ENCODE results near the gene MAN2B2.
A peak's percentile ranks its signal among the peaks of the same experiment; 100 is the strongest.

Gene MAN2B2

GRCh38 chr4:6540879-6541278, 34.1 kb upstream of the MAN2B2 start:
- DNase-seq (ENCODE audit: insufficient read length, low spot score): no peak
- FAIRE-seq: no peak
- TF ChIP-seq POU2F2 (IDR thresholded peaks at IDR 0.05; ENCODE audit: low read depth, low read length): no peak
- TF ChIP-seq SPI1 (IDR thresholded peaks at IDR 0.05; ENCODE audit: low read depth, low read length): no peak
- TF ChIP-seq TAF1 (IDR thresholded peaks at IDR 0.05; ENCODE audit: low read depth, low read length): no peak
- TF ChIP-seq POLR2AphosphoS5 (IDR thresholded peaks at IDR 0.05; ENCODE audit: low read depth, low read length): no peak
- no peak for TF ChIP-seq PAX5 (IDR thresholded peaks at IDR 0.05; ENCODE audit: insufficient read depth, low read length, severe bottlenecking)
- TF ChIP-seq POLR2A (IDR thresholded peaks at IDR 0.05; ENCODE audit: low read depth, low read length): no peak

- TF ChIP-seq TAF1 (IDR thresholded peaks at IDR 0.05; ENCODE audit: low read depth, low read length): no peak
- TF ChIP-seq POLR2A (IDR thresholded peaks at IDR 0.05; ENCODE audit: low read depth, low read length): no peak
- TF ChIP-seq PAX5 (IDR thresholded peaks at IDR 0.05; ENCODE audit: insufficient read depth, low read length, severe bottlenecking): no peak
- TF ChIP-seq POU2F2 (IDR thresholded peaks at IDR 0.05; ENCODE audit: low read depth, low read length): no peak
- TF ChIP-seq POLR2AphosphoS5 (IDR thresholded peaks at IDR 0.05; ENCODE audit: low read depth, low read length): no peak
- no peak for TF ChIP-seq SPI1 (IDR thresholded peaks at IDR 0.05; ENCODE audit: low read depth, low read length)
- no peak for FAIRE-seq
Measured at GRCh38 chr4:6541789-6542188, 33.2 kb upstream of the MAN2B2 start.

GRCh38 chr4:6542951-6543350, 32.0 kb upstream of the MAN2B2 start:
- FAIRE-seq (no peak), DNase-seq (ENCODE audit: insufficient read length, low spot score) (no peak)
- TF ChIP-seq POLR2A (IDR thresholded peaks at IDR 0.05; ENCODE audit: low read depth, low read length) (no peak), SPI1 (IDR thresholded peaks at IDR 0.05; ENCODE audit: low read depth, low read length) (no peak), PAX5 (IDR thresholded peaks at IDR 0.05; ENCODE audit: insufficient read depth, low read length, severe bottlenecking) (no peak), POLR2AphosphoS5 (IDR thresholded peaks at IDR 0.05; ENCODE audit: low read depth, low read length) (no peak), TAF1 (IDR thresholded peaks at IDR 0.05; ENCODE audit: low read depth, low read length) (no peak), POU2F2 (IDR thresholded peaks at IDR 0.05; ENCODE audit: low read depth, low read length) (no peak)

More at GRCh38 chr4:6541789-6542188, 33.2 kb upstream of the MAN2B2 start:
- no peak for DNase-seq (ENCODE audit: insufficient read length, low spot score)

- no peak for DNase-seq (ENCODE audit: insufficient read length, low spot score)
- no peak for FAIRE-seq
Measured at GRCh38 chr4:6546091-6546490, 28.9 kb upstream of the MAN2B2 start.

GRCh38 chr4:6546681-6547447, 28.1 kb upstream of the MAN2B2 start:
- TF ChIP-seq SPI1 (IDR thresholded peaks at IDR 0.05; ENCODE audit: low read depth, low read length): no peak
- TF ChIP-seq POLR2A (IDR thresholded peaks at IDR 0.05; ENCODE audit: low read depth, low read length): no peak
- no peak for TF ChIP-seq POLR2AphosphoS5 (IDR thresholded peaks at IDR 0.05; ENCODE audit: low read depth, low read length)
- TF ChIP-seq PAX5 (IDR thresholded peaks at IDR 0.05; ENCODE audit: insufficient read depth, low read length, severe bottlenecking): no peak
- no peak for TF ChIP-seq POU2F2 (IDR thresholded peaks at IDR 0.05; ENCODE audit: low read depth, low read length)
- no peak for TF ChIP-seq TAF1 (IDR thresholded peaks at IDR 0.05; ENCODE audit: low read depth, low read length)
- peak; percentile 50 for DNase-seq (ENCODE audit: insufficient read length, low spot score)
- peak; percentile 54 for FAIRE-seq

More at GRCh38 chr4:6546091-6546490, 28.9 kb upstream of the MAN2B2 start:
- TF ChIP-seq POLR2A (IDR thresholded peaks at IDR 0.05; ENCODE audit: low read depth, low read length) (no peak), POU2F2 (IDR thresholded peaks at IDR 0.05; ENCODE audit: low read depth, low read length) (no peak), PAX5 (IDR thresholded peaks at IDR 0.05; ENCODE audit: insufficient read depth, low read length, severe bottlenecking) (no peak), TAF1 (IDR thresholded peaks at IDR 0.05; ENCODE audit: low read depth, low read length) (no peak), POLR2AphosphoS5 (IDR thresholded peaks at IDR 0.05; ENCODE audit: low read depth, low read length) (no peak), SPI1 (IDR thresholded peaks at IDR 0.05; ENCODE audit: low read depth, low read length) (no peak)

- DNase-seq (ENCODE audit: insufficient read length, low spot score) (no peak), FAIRE-seq (no peak)
Measured at GRCh38 chr4:6548201-6548881, 26.6 kb upstream of the MAN2B2 start.

GRCh38 chr4:6548882-6549230, 26.1 kb upstream of the MAN2B2 start:
- FAIRE-seq: no peak
- no peak for DNase-seq (ENCODE audit: insufficient read length, low spot score)
- no peak for TF ChIP-seq POU2F2 (IDR thresholded peaks at IDR 0.05; ENCODE audit: low read depth, low read length)
- TF ChIP-seq POLR2AphosphoS5 (IDR thresholded peaks at IDR 0.05; ENCODE audit: low read depth, low read length): no peak
- TF ChIP-seq SPI1 (IDR thresholded peaks at IDR 0.05; ENCODE audit: low read depth, low read length): no peak
- no peak for TF ChIP-seq TAF1 (IDR thresholded peaks at IDR 0.05; ENCODE audit: low read depth, low read length)
- TF ChIP-seq POLR2A (IDR thresholded peaks at IDR 0.05; ENCODE audit: low read depth, low read length): no peak

More at GRCh38 chr4:6548201-6548881, 26.6 kb upstream of the MAN2B2 start:
- no peak for TF ChIP-seq POLR2A (IDR thresholded peaks at IDR 0.05; ENCODE audit: low read depth, low read length)
- no peak for TF ChIP-seq TAF1 (IDR thresholded peaks at IDR 0.05; ENCODE audit: low read depth, low read length)
- TF ChIP-seq PAX5 (IDR thresholded peaks at IDR 0.05; ENCODE audit: insufficient read depth, low read length, severe bottlenecking): no peak
- no peak for TF ChIP-seq SPI1 (IDR thresholded peaks at IDR 0.05; ENCODE audit: low read depth, low read length)
- TF ChIP-seq POLR2AphosphoS5 (IDR thresholded peaks at IDR 0.05; ENCODE audit: low read depth, low read length): no peak
- TF ChIP-seq POU2F2 (IDR thresholded peaks at IDR 0.05; ENCODE audit: low read depth, low read length): no peak

GRCh38 chr4:6549445-6549844, 25.5 kb upstream of the MAN2B2 start:
- DNase-seq (ENCODE audit: insufficient read length, low spot score) (no peak), FAIRE-seq (no peak)
- no peak for TF ChIP-seq PAX5 (IDR thresholded peaks at IDR 0.05; ENCODE audit: insufficient read depth, low read length, severe bottlenecking)
- no peak for TF ChIP-seq POLR2AphosphoS5 (IDR thresholded peaks at IDR 0.05; ENCODE audit: low read depth, low read length)
- no peak for TF ChIP-seq POLR2A (IDR thresholded peaks at IDR 0.05; ENCODE audit: low read depth, low read length)

- TF ChIP-seq TAF1 (IDR thresholded peaks at IDR 0.05; ENCODE audit: low read depth, low read length) (no peak), SPI1 (IDR thresholded peaks at IDR 0.05; ENCODE audit: low read depth, low read length) (no peak), POLR2AphosphoS5 (IDR thresholded peaks at IDR 0.05; ENCODE audit: low read depth, low read length) (no peak), POU2F2 (IDR thresholded peaks at IDR 0.05; ENCODE audit: low read depth, low read length) (no peak), PAX5 (IDR thresholded peaks at IDR 0.05; ENCODE audit: insufficient read depth, low read length, severe bottlenecking) (no peak), POLR2A (IDR thresholded peaks at IDR 0.05; ENCODE audit: low read depth, low read length) (no peak)
- FAIRE-seq (no peak), DNase-seq (ENCODE audit: insufficient read length, low spot score) (no peak)
Measured at GRCh38 chr4:6549890-6550620, 24.9 kb upstream of the MAN2B2 start.
